ENCODE results near the gene PRKN. TPM values are rescaled to one million over a fixed set of nuclear protein-coding genes. Genes with fewer than 3 reads are reported as not detected.

Gene PRKN
- polyA plus RNA-seq, 1 donor from 2014 or later = 1.2 TPM

GRCh38 chr6:162325826-162326225 lies 401.7 kb downstream of the PRKN start:
- H3K4me2 ChIP-seq (ENCODE audit: low read length) = no peak overlapping the region
- H4K20me1 ChIP-seq (ENCODE audit: insufficient read depth) = no peaks in the 10 kb centered on the region
- H3K27ac ChIP-seq (ENCODE audit: low read length) = no peak overlapping the region
- no peak overlapping the region for H3K4me3 ChIP-seq (ENCODE audit: low read length)
- no peak overlapping the region for H2AFZ ChIP-seq (ENCODE audit: low read depth, low read length)
- H3K9ac ChIP-seq (ENCODE audit: low read length) = no peak overlapping the region
- H3K36me3 ChIP-seq (ENCODE audit: insufficient read depth, low read length) = no peaks in the 10 kb centered on the region
- H3K27me3 ChIP-seq (ENCODE audit: insufficient read depth, low read depth, low read length) = no peaks in the 10 kb centered on the region
- H3K79me2 ChIP-seq (replicated peaks; ENCODE audit: insufficient read depth, low read length) = no peaks in the 10 kb centered on the region
- H3F3A ChIP-seq (ENCODE audit: insufficient read depth, low read length, poor library complexity, severe bottlenecking) = no peaks in the 10 kb centered on the region
- H3K9me3 ChIP-seq (ENCODE audit: low read length) = no peaks in the 10 kb centered on the region
- H3K9me2 ChIP-seq (ENCODE audit: insufficient read depth, low read length) = no peaks in the 10 kb centered on the region
- TF ChIP-seq RAD21 (conservative IDR thresholded peaks at IDR 0.05) (no peak), CTCF (IDR thresholded peaks at IDR 0.05; ENCODE audit: poor library complexity, severe bottlenecking) (no peak), EP300 (conservative IDR thresholded peaks at IDR 0.05; ENCODE audit: poor library complexity, severe bottlenecking) (no peak), POLR2AphosphoS5 (IDR thresholded peaks at IDR 0.05) (no peak), TAF1 (IDR thresholded peaks at IDR 0.05; ENCODE audit: low read depth) (no peak), REST (IDR thresholded peaks at IDR 0.05; ENCODE audit: borderline replicate concordance) (no peak), SMC3 (conservative IDR thresholded peaks at IDR 0.05; ENCODE audit: poor library complexity) (no peak), MXI1 (conservative IDR thresholded peaks at IDR 0.05; ENCODE audit: poor library complexity, severe bottlenecking) (no peak), EZH2 (IDR thresholded peaks at IDR 0.05; ENCODE audit: borderline replicate concordance, insufficient read depth, low read length, poor library complexity, severe bottlenecking) (no peak)

GRCh38 chr6:162325051-162325450 lies 402.5 kb downstream of the PRKN start:
- H3K9ac ChIP-seq (ENCODE audit: low read length) = no peak overlapping the region
- H3F3A ChIP-seq (ENCODE audit: insufficient read depth, low read length, poor library complexity, severe bottlenecking) = no peaks in the 10 kb centered on the region
- no peaks in the 10 kb centered on the region for H3K79me2 ChIP-seq (replicated peaks; ENCODE audit: insufficient read depth, low read length)
- H3K36me3 ChIP-seq (ENCODE audit: insufficient read depth, low read length) = no peaks in the 10 kb centered on the region
- H3K27me3 ChIP-seq (ENCODE audit: insufficient read depth, low read depth, low read length) = no peaks in the 10 kb centered on the region
- H2AFZ ChIP-seq (ENCODE audit: low read depth, low read length) = no peak overlapping the region
- no peak for TF ChIP-seq POLR2AphosphoS5 (IDR thresholded peaks at IDR 0.05)
- no peak for TF ChIP-seq EP300 (conservative IDR thresholded peaks at IDR 0.05; ENCODE audit: poor library complexity, severe bottlenecking)
- TF ChIP-seq REST (IDR thresholded peaks at IDR 0.05; ENCODE audit: borderline replicate concordance) = no peak
- TF ChIP-seq EZH2 (IDR thresholded peaks at IDR 0.05; ENCODE audit: borderline replicate concordance, insufficient read depth, low read length, poor library complexity, severe bottlenecking) = no peak
- no peak for TF ChIP-seq RAD21 (conservative IDR thresholded peaks at IDR 0.05)
- no peak for TF ChIP-seq MXI1 (conservative IDR thresholded peaks at IDR 0.05; ENCODE audit: poor library complexity, severe bottlenecking)
- TF ChIP-seq CTCF (IDR thresholded peaks at IDR 0.05; ENCODE audit: poor library complexity, severe bottlenecking) = no peak
- TF ChIP-seq SMC3 (conservative IDR thresholded peaks at IDR 0.05; ENCODE audit: poor library complexity) = no peak
- TF ChIP-seq TAF1 (IDR thresholded peaks at IDR 0.05; ENCODE audit: low read depth) = no peak
- no peak overlapping the region for H3K4me3 ChIP-seq (ENCODE audit: low read length)
- no peak overlapping the region for H3K4me2 ChIP-seq (ENCODE audit: low read length)
- no peaks in the 10 kb centered on the region for H4K20me1 ChIP-seq (ENCODE audit: insufficient read depth)
- no peaks in the 10 kb centered on the region for H3K9me3 ChIP-seq (ENCODE audit: low read length)
- no peaks in the 10 kb centered on the region for H3K9me2 ChIP-seq (ENCODE audit: insufficient read depth, low read length)
- H3K27ac ChIP-seq (ENCODE audit: low read length) = no peak overlapping the region

Measured in neural cell (in vitro differentiated cells).